Karpas-422 (cell line): ENCODE measurements around the gene CENPS. TPM values are rescaled to one million over a fixed set of nuclear protein-coding genes. Genes with fewer than 3 reads are reported as not detected.
"Not testable (repeated sequence)": the region's sequence is repeated elsewhere in the genome, so short reads cannot be mapped to it uniquely, and the experiment has no call there.

Experiments
- DNase-seq: peaks from one replicate; pipeline ENCODE4 v3.0.0-alpha.2; 2015
- H2AFZ ChIP-seq: fragments of 200-600 bp; sonication (generic); 2 replicates; pipeline ENCODE4 v1.6.1; 2014; ENCODE audit warnings: antibody characterized with exemption, low read length, mixed read lengths
- H3K27ac ChIP-seq: fragments of 200-600 bp; sonication (generic); 2 replicates; pipeline ENCODE4 v1.5.1; 2014; ENCODE audit warnings: mild to moderate bottlenecking, low read length, moderate library complexity
- H3K27me3 ChIP-seq: fragments of 200-600 bp; sonication (generic); 2 replicates; pipeline ENCODE4 v1.6.1; 2014; ENCODE audit warnings: low read length, mixed read lengths
- H3K36me3 ChIP-seq: fragments of 200-600 bp; sonication (generic); 2 replicates; pipeline ENCODE4 v1.6.1; 2014; ENCODE audit warnings: low read length, mixed read lengths; ENCODE audit not compliant: insufficient read depth
- H3K4me1 ChIP-seq: fragments of 200-600 bp; sonication (generic); 2 replicates; pipeline ENCODE4 v1.6.1; 2014; ENCODE audit warnings: mild to moderate bottlenecking, low read length, mixed read lengths
- H3K4me2 ChIP-seq: fragments of 200-600 bp; sonication (generic); 2 replicates; pipeline ENCODE4 v1.6.1; 2014; ENCODE audit warnings: low read length, low read depth, mild to moderate bottlenecking; ENCODE audit not compliant: poor library complexity, severe bottlenecking
- H3K4me3 ChIP-seq: fragments of 200-600 bp; sonication (generic); 2 replicates; pipeline ENCODE4 v1.5.1; 2014; ENCODE audit warnings: mild to moderate bottlenecking, antibody characterized with exemption, low read length, mixed read lengths
- H3K79me2 ChIP-seq: fragments of 200-600 bp; sonication (generic); 2 replicates; pipeline ENCODE4 v1.6.1; 2014; ENCODE audit warnings: mild to moderate bottlenecking, low read length, mixed read lengths
- H3K9ac ChIP-seq: fragments of 200-600 bp; sonication (generic); 2 replicates; pipeline ENCODE4 v1.6.0; 2014; ENCODE audit warnings: low read length
- H3K9me2 ChIP-seq: fragments of 200-600 bp; sonication (generic), shearing (Covaris generic); replicated peaks from 2 replicates; pipeline ENCODE4 v1.6.0; 2014; ENCODE audit warnings: mild to moderate bottlenecking, low read length, moderate library complexity; ENCODE audit not compliant: insufficient read depth
- H3K9me3 ChIP-seq: fragments of 300-700, 200-600 bp; sonication (generic); 2 replicates; pipeline ENCODE4 v1.6.1; 2014; ENCODE audit warnings: low read length, mixed read lengths
- H4K20me1 ChIP-seq: fragments of 200-600 bp; sonication (generic); 2 replicates; pipeline ENCODE4 v1.6.1; 2014; ENCODE audit warnings: mild to moderate bottlenecking, antibody characterized with exemption, low read length, low read depth; ENCODE audit not compliant: insufficient read depth
- total RNA-seq: library from RNA; depleted of rRNA; stranded (reverse); fragments of >200 nt; shearing (Covaris generic); gene quantifications from 2 replicates; pipeline ENCODE4 v1.2.3, GENCODE V29; 2014; ENCODE audit warnings: low replicate concordance

The CENPS gene
- total RNA-seq, 1 experiment from 2014 or later, result 10.6 TPM

GRCh38 chr1:10459184-10459583 lies 29.0 kb downstream of the CENPS start:
- no peak overlapping the region for H3K4me3 ChIP-seq
- no peaks in the 10 kb centered on the region for H3K9me2 ChIP-seq
- H2AFZ ChIP-seq, result no peak overlapping the region
- no peaks in the 10 kb centered on the region for H3K27me3 ChIP-seq
- H3K79me2 ChIP-seq, result no peaks in the 10 kb centered on the region
- no peaks in the 10 kb centered on the region for H4K20me1 ChIP-seq
- no peaks in the 10 kb centered on the region for H3K4me1 ChIP-seq
- H3K9ac ChIP-seq, result no peak overlapping the region
- DNase-seq, result no peak
- no peaks in the 10 kb centered on the region for H3K9me3 ChIP-seq
- no peak overlapping the region for H3K27ac ChIP-seq
- peaks cover 37% of the 10 kb centered on the region for H3K36me3 ChIP-seq
- H3K4me2 ChIP-seq, result no peak overlapping the region

GRCh38 chr1:10467078-10467477 lies 36.8 kb downstream of the CENPS start:
- no peaks in the 10 kb centered on the region for H3K9me3 ChIP-seq
- no peak overlapping the region for H2AFZ ChIP-seq
- peaks cover 30% of the 10 kb centered on the region for H3K79me2 ChIP-seq
- peaks cover 9% of the 10 kb centered on the region for H3K4me1 ChIP-seq
- DNase-seq, result no peak
- H3K27me3 ChIP-seq, result no peaks in the 10 kb centered on the region
- H3K4me2 ChIP-seq, result no peak overlapping the region
- H3K9ac ChIP-seq, result no peak overlapping the region
- H3K36me3 ChIP-seq, result peaks cover 27% of the 10 kb centered on the region
- peaks cover 4% of the 10 kb centered on the region; the same call in 1 of the 2 replicates for H4K20me1 ChIP-seq
- no peak overlapping the region for H3K4me3 ChIP-seq
- no peak overlapping the region for H3K27ac ChIP-seq
- no peaks in the 10 kb centered on the region for H3K9me2 ChIP-seq

- H3K36me3 ChIP-seq, result peaks cover 15% of the 10 kb centered on the region
- no peak for DNase-seq
These were observed 39.8 kb downstream of the CENPS start for GRCh38 chr1:10470043-10470442.

GRCh38 chr1:10471411-10472219 lies 41.4 kb downstream of the CENPS start:
- Histone ChIP-seq H3K9ac (peak overlapping the region; percentile 83), H3K36me3 (peaks cover 15% of the 10 kb centered on the region), H3K4me3 (peak overlapping the region; percentile 85), H3K27ac (peak overlapping the region; percentile 95), H3K4me2 (peak overlapping the region; percentile 89), H2AFZ (peak overlapping the region; percentile 52; the same call in 1 of the 2 replicates), H3K27me3 (no peaks in the 10 kb centered on the region), H3K9me2 (no peaks in the 10 kb centered on the region), H4K20me1 (peaks cover 4% of the 10 kb centered on the region; the same call in 1 of the 2 replicates), H3K79me2 (peaks cover 48% of the 10 kb centered on the region), H3K4me1 (peaks cover 36% of the 10 kb centered on the region), H3K9me3 (no peaks in the 10 kb centered on the region)
- peak; percentile 62 for DNase-seq

More at GRCh38 chr1:10470043-10470442, 39.8 kb downstream of the CENPS start:
- Histone ChIP-seq H3K9ac (no peak overlapping the region), H3K27me3 (no peaks in the 10 kb centered on the region), H2AFZ (no peak overlapping the region), H3K4me2 (no peak overlapping the region), H3K9me2 (no peaks in the 10 kb centered on the region), H3K4me1 (peaks cover 28% of the 10 kb centered on the region), H4K20me1 (peaks cover 4% of the 10 kb centered on the region; the same call in 1 of the 2 replicates), H3K79me2 (peaks cover 32% of the 10 kb centered on the region), H3K27ac (no peak overlapping the region), H3K9me3 (no peaks in the 10 kb centered on the region), H3K4me3 (no peak overlapping the region)

- no peaks in the 10 kb centered on the region for H3K27me3 ChIP-seq
- peak; percentile 99 for DNase-seq
- peaks cover 41% of the 10 kb centered on the region for H3K4me1 ChIP-seq
- peaks cover 4% of the 10 kb centered on the region; the same call in 1 of the 2 replicates for H4K20me1 ChIP-seq
- H3K4me3 ChIP-seq, result peak within 1 kb of the TSS; percentile 85
- no peaks in the 10 kb centered on the region for H3K9me3 ChIP-seq
- H2AFZ ChIP-seq, result peak within 1 kb of the TSS; percentile 52
- H3K79me2 ChIP-seq, result peaks cover 56% of the 10 kb centered on the region
- H3K9me2 ChIP-seq, result no peaks in the 10 kb centered on the region
- peaks cover 12% of the 10 kb centered on the region for H3K36me3 ChIP-seq
- H3K27ac ChIP-seq, result peak within 1 kb of the TSS; percentile 95
- H3K9ac ChIP-seq, result peak within 1 kb of the TSS; percentile 83
- peak within 1 kb of the TSS; percentile 89 for H3K4me2 ChIP-seq
These were observed 42.2 kb downstream of the CENPS start, which contains the start of gene DFFA for GRCh38 chr1:10472220-10473144. Gene DFFA, minus strand, starts transcription at chr1:10472529. Its CDS starts 71 bp downstream, at chr1:10472458.

- H3K27me3 ChIP-seq, result no peaks in the 10 kb centered on the region
- H3K4me2 ChIP-seq, result peak overlapping the region; percentile 89
- H3K9me3 ChIP-seq, result no peaks in the 10 kb centered on the region
- H3K79me2 ChIP-seq, result peaks cover 62% of the 10 kb centered on the region
- H4K20me1 ChIP-seq, result peaks cover 4% of the 10 kb centered on the region; the same call in 1 of the 2 replicates
- peak overlapping the region; percentile 17 for H2AFZ ChIP-seq
- peak overlapping the region; percentile 95 for H3K27ac ChIP-seq
- DNase-seq, result peak; percentile 75
- no peaks in the 10 kb centered on the region for H3K9me2 ChIP-seq
- peak overlapping the region; percentile 64 for H3K9ac ChIP-seq
- peaks cover 42% of the 10 kb centered on the region for H3K4me1 ChIP-seq
- peak overlapping the region; percentile 85 for H3K4me3 ChIP-seq
- peaks cover 6% of the 10 kb centered on the region for H3K36me3 ChIP-seq
These were observed 43.0 kb downstream of the CENPS start for GRCh38 chr1:10473145-10473765.

- not testable (repeated sequence) for H3K9me2 ChIP-seq, H3K9me3 ChIP-seq, DNase-seq, H3K36me3 ChIP-seq, H3K9ac ChIP-seq, H2AFZ ChIP-seq, H4K20me1 ChIP-seq, H3K27me3 ChIP-seq
- H3K27ac ChIP-seq, result peak overlapping the region; percentile 95
- peak overlapping the region; percentile 99 for H3K4me3 ChIP-seq
- H3K4me1 ChIP-seq, result peaks cover 42% of the 10 kb centered on the region
- peaks cover 65% of the 10 kb centered on the region for H3K79me2 ChIP-seq
- peak overlapping the region; percentile 89 for H3K4me2 ChIP-seq
These were observed 44.0 kb downstream of the CENPS start for GRCh38 chr1:10474309-10474612.
